ENCODE measurements around the gene ATRN.
"Not testable (repeated sequence)": the region's sequence is repeated elsewhere in the genome, so short reads cannot be mapped to it uniquely, and the experiment has no call there.

ATRN gene

DNA sequence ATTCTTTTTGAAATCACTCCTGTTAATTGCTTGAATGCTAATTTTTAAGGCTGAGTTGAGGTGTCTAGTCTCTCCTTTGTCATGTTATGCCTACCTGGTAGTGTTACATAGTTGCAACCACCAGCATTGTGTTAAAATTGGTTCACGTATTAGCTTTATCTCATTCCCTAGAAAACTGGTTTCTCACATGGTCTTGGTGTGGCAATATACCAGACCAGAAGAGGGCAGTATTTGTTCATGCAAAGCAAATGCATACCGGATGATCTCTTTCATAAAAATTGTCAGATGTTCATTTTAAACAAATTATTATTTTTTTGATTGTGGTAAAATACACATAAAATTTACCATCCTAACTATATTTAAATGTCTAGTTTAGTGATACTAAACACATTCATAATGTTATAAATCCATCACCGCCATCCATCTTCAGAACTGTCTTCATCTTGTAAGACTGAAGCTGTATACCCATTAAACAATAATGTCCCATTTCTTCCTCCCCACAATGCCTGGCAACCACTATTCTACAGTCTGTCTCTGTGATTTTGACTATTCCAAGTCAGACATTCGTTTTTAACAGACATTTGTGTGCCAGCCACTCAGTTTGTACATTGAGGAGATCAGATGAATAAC is 92.8 kb downstream of the ATRN start:
- DNase-seq = peak; percentile 51

DNA sequence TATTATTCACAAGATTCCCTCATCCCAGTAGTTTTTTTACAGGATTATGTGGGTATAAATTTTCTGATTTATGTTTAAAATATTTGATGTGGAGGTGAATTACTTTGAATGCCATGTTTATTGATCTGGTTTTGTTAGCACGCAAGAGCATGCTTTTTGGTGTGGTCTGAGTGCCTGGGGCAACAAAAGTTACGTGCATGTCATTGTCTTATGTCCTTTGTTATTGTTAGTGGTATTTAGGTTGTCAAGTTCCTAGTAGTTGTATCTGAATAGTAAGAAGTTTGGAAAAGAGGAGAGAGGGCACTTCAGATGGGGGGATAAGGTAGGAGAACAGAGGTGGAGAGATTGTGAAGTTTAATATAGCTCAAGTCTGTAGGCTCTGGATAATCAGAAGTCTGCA is 95.0 kb downstream of the ATRN start:
- DNase-seq = no peak

DNA sequence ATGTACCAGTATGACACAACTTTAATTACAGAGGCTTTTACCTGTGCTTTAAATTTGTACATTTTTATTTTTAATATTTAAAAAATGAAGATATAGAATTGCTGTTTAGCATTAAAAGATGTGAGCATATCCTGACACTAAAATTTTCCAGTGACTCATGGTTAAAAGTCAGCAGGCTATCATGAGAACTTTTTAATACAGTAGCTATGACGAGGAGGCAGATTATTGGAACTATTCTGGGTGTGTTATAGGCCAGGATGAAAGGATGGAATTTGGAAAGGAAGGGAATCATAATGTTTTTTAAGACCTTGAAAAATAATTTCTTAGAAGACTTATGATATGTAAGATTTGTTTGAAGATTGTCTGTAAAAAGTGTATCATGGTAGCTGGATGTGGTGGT is 101.3 kb downstream of the ATRN start:
- peak; percentile 45 for DNase-seq

DNA sequence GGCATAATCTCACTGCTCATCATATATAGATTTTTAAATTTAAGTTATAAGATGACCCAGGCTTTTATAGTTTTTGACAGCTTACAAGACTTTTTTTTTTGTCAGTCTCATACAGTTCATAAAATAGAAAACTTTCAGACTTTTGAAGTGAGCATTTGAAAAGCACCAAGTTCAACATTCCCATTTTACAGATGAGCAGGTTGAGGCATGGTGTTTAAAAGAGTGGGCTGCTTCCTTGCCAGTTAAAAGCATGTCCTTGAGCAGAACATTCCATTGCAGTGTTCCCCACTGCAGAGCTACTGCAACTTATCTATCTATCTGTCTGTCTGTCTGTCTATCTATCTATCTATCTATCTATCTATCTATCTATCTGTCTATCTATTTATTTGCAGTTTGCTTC is 105.5 kb downstream of the ATRN start:
- DNase-seq = no peak

DNA sequence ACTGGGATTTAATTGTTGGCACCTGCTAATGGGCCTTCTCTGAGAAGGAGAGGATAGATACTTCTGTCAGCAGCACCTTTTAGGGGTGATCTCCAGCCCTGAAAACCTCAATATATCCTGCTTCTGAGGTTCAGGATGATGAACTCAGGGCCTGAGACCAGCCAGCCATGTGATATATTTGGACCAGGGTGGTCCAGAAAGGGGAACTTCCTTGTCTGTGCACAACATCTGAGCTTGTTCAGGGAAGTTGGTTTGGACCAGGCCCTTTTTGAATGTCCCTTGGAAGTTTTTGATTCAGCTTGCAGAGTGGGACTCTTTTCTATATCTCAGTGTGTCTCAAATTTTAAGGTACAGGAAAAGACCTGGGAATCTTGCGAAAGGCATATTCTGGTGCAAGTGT is 106.5 kb downstream of the ATRN start:
- DNase-seq = no peak

DNA sequence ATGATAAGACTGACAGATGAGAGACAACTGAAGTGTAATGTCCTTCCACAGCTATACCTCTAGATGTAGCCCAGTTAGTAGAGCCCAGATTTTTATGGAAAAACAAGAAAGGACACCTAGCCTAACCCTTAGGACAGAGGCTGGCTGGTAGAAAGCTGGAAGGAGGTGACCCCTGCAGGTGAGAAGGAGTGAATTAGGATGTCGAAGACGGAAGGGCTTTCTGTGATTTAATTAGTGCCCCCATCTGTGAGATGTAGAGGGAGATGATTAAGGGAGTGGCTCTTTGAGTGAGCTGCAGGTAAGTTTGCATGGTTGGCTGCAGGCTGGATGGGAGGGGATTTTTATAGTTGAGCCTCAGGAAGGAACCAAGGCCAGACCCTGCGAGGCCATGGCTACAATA is 109.6 kb downstream of the ATRN start:
- DNase-seq = no peak

DNA sequence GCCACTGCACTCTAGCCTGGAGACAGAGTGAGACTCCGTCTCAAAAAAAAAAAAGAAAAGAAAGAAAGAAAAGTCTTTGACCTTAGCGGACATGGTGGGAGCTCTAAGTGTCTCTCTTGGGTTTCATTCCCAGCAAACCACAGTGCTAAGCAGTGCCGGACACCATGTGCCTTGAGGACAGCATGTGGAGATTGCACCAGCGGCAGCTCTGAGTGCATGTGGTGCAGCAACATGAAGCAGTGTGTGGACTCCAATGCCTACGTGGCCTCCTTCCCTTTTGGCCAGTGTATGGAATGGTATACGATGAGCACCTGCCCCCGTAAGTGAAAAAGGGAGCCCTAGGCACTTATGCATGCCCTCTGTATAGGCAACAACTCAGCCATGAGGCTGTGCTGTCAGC is 112.9 kb downstream of the ATRN start:
- DNase-seq = no peak

DNA sequence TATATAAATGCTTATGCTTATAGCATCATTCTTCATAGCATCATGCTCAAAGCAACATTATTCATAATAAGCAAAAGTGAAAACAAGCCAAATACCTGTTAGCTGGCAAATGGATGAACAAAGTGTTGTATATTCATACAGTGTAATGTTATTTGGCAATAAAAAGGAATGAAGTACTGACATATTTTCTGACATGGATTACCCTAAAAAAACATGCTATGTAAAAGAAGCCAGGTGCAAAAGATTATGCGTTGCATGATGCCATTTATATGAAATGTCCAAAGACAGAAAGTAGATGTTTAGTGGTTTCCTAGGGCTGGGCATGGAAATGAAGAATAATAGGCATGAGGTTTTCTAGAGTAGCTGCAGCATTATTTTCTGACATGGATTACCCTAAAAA is 115.3 kb downstream of the ATRN start:
- no peak for DNase-seq

DNA sequence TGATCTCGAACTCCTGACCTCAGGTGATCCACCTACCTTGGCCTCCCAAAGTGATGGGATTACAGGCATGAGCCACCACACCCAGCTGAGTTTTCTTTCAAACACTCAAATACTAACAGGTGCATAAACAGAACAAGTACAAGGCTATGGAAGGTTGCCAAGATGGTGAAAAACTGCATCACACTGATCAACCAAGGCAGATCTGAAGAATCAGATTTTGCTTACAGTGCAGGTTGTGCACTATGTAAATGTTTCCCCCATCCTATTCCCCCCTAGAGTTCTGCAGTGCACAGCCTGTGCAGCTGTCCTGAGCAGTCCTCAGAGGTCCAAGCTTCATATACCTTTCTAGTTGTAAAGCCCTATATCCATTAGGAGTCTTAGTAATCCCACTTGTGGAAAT is 119.3 kb downstream of the ATRN start:
- DNase-seq = no peak

DNA sequence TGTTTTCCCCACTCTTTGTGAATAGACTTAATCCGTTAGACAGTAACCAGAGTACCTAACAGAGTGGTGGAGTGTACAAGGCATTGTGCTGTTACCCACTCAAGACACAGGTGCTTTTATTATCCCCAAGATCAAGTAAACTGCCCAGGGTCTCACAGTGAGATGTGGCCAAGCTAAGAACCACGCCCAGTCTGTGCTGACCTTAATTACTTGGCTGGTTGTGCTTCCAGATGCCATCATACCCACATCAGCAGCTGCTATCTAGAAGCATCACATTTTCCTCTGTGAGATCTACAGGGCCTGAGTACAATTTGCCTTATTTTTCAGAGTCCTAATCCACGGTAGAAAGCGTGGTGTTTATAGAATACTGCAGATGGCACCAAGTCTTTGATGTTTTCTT is 122.1 kb downstream of the ATRN start:
- DNase-seq = no peak

DNA sequence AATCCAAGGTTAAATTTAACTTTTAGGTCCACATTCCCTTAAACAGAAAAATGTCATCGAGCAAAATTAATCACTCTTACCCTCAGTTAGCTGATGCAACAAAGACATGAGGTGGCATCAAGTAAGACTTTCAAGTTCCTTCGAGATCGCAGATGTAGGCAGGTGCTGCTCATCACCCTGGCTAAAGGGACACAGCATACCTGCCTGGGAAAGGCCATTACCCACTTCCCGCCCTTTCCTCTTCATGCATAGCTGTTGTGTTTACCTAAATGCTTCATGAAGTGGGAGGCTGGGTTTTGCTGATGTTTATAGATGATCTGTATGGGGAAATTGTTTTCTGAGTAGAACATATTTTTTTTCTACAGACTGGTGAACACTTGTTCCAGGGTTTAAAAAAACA is 124.7 kb downstream of the ATRN start:
- no peak for DNase-seq

DNA sequence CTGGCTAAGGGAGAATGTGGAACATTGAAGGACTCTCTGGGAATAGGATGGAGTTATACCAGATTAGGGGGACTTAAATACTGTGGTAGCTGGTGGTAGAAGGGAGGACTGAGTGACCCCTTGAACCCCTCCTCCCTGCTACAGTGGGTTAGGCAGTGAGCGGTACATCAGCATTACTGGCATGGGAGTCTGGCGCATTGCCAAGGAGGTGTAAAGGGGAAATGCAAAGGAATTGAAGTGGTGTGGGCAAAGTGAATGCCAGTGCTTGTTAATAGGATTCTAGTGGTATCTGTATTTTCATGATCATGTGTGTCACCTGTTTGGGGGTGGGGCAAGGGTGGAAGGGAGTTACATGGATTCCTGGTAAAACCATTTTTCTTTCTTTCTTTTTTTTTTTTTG is 132.3 kb downstream of the ATRN start:
- DNase-seq = no peak

DNA sequence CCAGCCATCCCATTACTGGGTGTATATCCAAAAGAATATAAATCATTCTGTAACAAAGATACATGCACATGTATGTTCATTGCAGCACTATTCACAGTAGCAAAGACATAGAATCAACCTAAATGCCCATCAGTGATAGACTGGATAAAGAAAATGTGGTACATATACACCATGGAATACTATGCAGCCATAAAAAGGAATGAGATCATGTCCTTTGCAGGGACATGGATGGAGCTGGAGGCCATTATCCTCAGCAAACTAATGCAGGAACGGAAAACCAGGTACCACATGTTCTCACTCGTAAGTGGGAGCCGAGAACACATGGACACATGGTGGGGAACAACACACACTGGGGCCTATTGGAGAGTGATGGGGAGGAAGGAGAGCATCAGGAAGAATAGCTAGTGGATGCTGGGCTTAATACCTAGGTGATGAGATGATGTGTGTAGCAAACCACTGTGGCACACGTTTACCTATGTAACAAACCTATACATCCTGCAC is 134.6 kb downstream of the ATRN start:
- DNase-seq = not testable (repeated sequence)

DNA sequence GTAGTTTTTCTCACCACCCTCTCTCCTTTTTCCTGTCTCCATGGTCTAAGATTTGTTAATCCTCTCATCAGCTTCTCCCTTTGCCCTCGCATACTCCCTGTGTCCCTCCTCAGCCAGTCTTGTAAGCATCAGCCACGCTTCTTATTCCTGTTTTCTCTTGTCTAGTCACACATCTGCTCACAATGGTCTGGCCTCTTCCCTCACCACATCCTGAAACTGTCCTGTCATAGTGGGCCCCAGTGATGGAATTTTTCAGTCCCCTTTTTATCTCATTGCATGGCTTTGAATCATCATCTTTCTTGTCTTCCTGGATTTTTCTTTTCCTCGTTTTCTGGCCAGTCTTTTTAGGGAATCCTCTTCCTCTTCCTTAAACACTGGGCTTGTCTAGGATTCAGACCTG is 135.2 kb downstream of the ATRN start:
- DNase-seq = peak; percentile 50

DNA sequence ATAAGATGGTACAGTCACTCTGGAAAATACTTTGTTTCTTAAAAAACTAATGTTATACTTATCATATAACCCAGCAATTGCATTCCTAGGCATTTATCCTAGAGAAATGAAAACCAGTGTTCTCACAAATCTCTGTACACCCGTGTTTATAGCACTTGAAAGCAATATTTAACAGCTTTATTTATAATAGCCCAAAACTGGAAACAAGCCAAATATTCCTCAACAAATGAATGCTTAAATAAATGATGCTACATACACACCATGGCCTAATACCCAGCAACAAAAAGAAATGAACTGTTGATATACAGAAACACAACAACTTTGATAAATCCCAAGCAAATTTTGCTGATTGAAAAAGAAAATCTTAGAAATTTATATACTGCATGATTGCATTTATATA is 141.1 kb downstream of the ATRN start:
- DNase-seq = no peak

DNA sequence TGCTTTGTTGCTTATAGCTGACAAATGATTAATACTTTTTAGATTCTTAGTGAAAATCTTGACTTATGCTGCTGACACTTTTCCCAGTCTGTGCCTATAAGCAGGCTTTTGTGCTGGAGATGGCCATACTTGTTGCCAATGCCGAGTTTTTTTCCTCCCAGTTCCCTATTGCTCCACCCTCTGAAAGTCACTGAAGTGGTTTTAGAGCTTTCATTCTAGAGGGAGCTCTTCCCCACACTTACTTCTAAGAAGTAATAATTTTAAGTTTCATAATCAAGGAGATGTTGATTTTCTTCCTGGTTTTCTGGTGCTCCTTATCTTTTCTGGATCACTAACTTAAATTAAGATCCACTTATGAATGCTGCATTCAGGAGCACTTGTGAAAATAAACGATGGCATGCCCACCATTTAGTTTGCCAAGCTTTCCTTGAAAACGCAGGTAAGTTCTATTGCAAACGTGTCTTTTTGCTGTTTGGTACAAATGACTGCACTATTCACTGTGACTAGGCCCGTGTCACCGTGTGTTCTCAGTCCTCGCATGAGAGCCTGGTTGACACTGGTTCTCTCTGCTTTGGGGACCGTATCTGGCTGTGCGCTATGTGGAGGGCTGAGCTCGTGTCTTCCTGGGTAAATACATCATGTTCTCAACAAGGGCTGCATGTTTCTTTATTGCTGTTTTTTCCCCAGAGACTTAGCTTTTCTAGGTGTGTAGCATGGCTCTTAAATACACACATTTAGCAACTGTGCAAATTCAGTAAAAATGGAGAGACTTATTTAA is 142.2 kb downstream of the ATRN start:
- no peak for DNase-seq

DNA sequence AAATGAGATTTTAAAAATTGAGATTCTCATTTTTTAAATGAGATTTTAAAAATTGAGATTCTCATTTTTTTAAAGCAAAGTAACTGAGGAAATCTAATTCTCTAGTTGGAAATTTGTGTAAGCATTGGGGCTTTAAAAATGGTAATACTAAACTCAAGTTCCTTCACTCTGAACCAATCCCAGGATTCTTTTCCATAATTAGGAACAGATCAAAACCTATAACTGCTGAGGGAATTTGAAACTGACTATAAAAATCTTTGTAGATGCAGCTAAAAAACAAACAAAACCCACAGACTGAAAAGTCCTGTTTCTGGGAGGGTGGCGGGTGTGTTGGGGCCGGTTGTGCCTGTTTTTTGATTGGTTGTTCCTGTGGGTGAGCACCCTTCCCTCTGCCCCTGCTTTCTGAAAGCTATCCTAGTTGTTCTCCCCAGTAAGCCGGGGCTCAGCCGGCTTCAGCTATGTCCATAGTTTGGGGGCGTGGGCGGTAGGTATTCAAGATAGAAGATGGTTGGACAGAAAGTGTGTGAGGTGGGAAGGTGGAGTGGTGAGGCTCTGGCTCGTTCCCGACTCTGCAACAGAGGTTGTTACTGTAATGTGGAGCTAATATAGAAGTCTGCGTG is 143.1 kb downstream of the ATRN start:
- peak; percentile 9 for DNase-seq

DNA sequence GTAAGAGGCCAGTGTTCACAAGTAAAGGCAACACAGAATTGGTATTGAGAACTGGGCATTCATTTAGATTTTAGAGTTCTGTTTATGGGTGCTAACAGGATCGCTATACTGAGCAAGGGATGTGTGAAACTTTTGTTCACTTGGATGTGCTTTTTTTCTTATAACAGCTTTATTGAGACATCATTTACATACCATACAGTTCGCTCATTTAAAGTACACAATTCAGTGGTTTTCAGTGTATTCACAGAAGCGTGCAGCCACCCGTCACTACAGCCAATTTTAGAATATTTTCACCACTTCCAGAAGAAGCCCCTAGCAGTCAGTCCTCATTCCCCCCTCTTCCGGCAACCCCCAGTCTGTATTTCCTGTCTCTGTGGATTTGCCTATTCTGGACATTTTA is 143.6 kb downstream of the ATRN start:
- peak; percentile 46 for DNase-seq

DNA sequence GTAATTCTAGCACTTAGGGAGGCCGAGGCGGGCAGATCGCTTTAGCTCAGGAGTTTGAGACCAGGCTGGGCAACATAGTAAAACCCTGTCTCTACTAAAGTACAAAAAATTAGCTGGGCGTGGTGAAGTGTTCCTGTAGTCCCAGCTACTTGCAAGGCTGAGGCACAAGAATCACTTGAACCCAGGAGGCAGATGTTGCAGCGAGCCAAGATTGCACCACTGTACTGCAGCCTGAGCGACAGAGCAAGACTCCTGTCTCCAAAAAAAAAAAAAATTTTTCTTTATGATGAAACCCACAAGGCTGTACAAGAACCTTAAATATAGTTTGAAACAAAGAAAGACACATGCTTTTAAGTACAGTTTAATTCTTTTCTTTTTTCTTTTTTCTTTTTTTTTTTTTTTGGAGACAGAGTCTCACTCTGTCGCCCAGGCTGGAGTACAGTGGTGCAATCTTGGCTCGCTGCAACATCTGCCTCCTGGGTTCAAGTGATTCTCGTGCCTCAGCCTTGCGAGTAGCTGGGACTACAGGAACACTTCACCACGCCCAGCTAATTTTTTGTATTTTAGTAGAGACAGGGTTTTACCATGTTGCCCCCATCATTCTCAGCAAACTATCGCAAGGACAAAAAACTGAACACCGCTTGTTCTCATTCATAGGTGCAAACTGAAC is 144.5 kb downstream of the ATRN start:
- DNase-seq = not testable (repeated sequence)

DNA sequence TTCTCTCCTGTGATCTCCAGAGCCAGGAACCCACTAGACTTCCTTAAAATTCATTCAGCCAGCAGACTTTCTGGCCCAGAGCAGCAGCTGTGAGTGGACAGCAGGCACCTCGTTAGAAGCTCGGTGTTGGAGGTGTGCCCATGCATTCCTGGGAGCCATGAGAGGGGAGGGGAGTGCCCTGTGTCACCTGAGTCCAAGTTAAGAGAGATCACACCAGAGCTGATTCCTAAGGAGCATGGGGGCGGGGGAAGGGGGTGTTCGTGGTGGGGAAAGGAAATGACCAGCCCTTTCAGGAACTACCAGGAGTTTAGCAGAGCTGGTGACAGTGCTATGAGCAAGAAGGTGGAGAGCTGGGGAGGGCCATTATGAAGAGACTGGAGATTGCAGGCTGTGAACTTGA is 145.4 kb downstream of the ATRN start:
- DNase-seq = peak; percentile 59

DNA sequence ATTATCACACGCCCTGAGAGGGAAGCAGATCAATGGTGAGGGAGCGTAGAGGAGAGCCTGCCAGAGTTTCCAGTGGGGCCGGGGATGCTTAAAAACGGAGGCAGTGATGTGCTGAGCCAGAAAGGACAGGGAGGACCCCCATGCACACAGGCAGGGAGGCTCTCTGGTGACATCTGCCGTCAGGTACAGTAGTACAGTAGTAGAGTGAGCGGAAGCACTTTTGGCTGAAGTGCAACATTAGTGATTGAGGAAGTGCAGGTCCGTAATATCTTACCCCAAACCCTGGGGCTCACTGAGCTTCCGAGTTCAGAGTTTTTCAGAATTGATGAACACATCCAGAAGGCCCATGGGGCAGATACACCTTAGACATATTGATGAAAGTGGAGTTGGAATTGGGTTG is 150.3 kb downstream of the ATRN start:
- DNase-seq = no peak

DNA sequence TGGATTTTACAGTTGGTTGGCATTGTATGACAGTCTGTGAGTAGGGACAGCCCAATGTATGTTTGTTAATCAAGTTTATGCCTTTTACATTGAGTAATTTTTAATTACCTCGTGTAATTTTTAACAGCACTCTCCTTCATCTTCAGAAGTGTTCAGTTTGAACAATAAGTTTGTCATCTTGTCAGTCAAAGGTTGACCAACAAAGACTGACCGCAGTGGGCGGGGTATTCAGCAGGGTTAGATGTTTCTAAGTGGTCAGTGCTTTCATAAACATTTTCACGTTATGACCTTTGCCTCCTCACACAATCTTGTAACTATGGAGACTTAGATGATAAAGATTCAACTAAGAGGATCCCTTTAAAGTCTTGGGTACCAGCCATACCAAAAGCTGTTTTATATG is 151.6 kb downstream of the ATRN start:
- DNase-seq = no peak

DNA sequence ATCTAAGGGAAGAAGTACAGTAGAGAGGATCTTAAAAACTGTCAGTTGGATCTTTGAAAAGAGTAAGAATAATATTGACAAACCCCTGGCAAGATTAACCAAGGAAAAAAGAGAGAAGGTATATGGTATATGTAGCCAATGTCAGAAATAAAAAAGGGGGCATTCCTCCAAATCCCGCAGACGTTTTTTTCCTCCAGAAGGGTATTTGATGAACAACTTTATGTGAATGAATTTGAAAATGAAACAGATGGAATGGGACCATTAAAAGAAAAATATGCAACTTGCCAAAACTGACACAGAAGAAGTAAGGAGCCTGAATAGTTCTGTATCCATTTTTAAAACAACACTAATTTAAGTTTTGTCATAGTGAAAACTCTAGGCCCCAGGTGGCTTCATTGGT is 156.7 kb downstream of the ATRN start:
- DNase-seq = no peak

Measured in fibroblast of skin of back (primary cell).